ENCODE measurements around the gene CEACAM19.

GRCh38 chr19:44634785-44635184 is 36.5 kb upstream of the CEACAM19 start:
- TF ChIP-seq CTCF (IDR thresholded peaks at IDR 0.05) (no peak), POLR2A (IDR thresholded peaks at IDR 0.05) (no peak)
